HG02938 (cell line): ENCODE measurements around the gene RETREG2.
"Not testable (repeated sequence)": the region's sequence is repeated elsewhere in the genome, so short reads cannot be mapped to it uniquely, and the experiment has no call there.

Source experiments
- ATAC-seq: cut with Tn5 transposase; IDR thresholded peaks from one replicate; pipeline ENCODE4 v1.9.1; 2021; ENCODE audit warnings: mild to moderate bottlenecking, moderate library complexity; ENCODE audit not compliant: unreplicated experiment

Gene RETREG2

GRCh38 chr2:219186754-219187456 is 8.8 kb downstream of the RETREG2 start:
- no peak for ATAC-seq

GRCh38 chr2:219197388-219197787 is 19.3 kb downstream of the RETREG2 start:
- ATAC-seq: no peak

DNA sequence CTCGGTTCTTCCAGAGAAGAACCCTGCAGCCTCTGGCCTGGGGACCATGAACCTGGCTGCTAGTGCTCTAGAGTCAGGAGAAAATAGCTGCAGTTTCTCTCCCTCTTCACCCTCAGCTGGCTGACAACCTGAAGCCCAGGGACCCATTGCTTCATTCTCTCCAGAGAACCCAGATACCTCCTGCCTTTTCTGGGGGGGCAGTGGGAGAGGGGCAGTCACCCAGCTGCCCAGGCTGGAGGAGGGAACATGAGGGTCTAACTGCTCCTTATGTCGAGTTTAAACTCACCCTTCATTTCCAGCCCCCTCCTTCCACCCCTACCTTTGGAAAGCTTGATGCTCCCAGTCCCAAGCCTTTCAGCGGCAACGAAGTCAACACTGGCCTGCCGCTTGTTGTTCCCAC is 20.9 kb downstream of the RETREG2 start:
- ATAC-seq: no peak

GRCh38 chr2:219199470-219200211 is 21.6 kb downstream of the RETREG2 start:
- ATAC-seq: no peak

DNA sequence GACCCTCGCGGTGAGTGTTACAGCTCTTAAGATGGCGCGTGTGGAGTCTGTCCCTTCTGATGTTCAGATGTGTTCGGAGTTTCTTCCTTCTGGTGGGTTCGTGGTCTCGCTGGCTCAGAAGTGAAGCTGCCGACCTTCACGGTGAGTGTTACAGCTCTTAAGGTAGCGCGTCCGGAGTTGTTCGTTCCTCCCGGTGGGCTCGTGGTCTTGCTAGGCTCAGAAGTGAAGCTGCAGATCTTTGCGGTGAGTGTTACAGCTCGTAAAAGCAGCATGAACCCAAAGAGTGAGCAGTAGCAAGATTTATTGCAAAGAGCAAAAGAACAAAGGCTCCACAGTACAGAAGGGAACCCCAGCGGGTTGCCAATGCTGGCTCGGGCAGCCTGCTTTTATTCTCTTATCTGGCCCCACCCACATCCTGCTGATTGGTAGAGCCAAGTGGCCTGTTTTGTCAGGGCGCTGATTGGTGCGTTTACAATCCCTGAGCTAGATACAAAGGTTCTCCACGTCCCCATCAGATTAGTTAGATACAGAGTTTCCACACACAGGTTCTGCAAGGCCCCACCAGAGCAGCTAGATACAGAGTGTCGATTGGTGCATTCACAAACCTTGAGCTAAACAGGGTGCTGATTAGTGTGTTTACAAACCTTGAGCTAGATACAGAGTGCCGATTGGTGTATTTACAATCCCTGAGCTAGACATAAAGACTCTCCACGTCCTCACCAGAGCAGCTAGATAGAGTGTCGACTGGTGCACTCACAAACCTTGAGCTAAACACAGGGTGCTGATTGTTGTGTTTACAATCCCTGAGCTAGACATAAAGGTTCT is 22.6 kb downstream of the RETREG2 start:
- ATAC-seq: not testable (repeated sequence)

GRCh38 chr2:219201331-219201730 is 23.3 kb downstream of the RETREG2 start:
- not testable (repeated sequence) for ATAC-seq

- no peak for ATAC-seq
These were observed 26.5 kb downstream of the RETREG2 start for GRCh38 chr2:219204425-219205164.

DNA sequence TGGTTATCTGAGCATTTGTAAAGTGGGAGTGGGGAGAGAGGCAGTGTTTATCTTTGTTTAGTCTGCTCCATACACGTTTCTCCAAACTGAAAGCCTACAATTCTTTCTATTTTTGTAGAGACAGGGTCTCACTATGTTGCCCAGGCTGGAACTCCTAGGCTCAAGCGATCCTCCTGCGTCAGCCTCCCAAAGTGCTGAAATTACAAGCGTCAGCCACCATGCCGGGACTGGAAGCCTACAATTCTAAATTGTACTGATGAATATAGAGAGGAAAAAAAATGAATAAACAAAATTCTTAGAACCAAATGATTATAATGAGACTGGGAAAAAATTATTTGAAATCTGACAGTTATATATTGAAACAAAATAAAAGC is 27.1 kb downstream of the RETREG2 start:
- no peak for ATAC-seq

DNA sequence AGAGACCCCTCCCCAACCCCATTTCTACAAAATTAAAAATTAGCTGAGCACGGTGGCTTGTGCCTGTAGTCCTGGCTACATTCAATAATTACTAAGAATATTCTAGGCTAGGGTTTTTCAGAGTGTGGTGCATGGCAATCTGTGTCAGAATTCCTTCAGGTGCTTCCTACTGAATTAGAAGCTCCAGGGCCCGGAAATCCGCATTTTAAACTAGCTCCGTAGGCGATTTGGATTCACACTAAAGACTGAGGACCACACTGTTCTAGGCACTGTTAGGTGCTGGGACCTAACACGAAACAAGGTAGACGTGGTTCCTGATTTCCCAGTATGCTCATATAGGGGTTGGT is 27.9 kb downstream of the RETREG2 start:
- no peak for ATAC-seq

DNA sequence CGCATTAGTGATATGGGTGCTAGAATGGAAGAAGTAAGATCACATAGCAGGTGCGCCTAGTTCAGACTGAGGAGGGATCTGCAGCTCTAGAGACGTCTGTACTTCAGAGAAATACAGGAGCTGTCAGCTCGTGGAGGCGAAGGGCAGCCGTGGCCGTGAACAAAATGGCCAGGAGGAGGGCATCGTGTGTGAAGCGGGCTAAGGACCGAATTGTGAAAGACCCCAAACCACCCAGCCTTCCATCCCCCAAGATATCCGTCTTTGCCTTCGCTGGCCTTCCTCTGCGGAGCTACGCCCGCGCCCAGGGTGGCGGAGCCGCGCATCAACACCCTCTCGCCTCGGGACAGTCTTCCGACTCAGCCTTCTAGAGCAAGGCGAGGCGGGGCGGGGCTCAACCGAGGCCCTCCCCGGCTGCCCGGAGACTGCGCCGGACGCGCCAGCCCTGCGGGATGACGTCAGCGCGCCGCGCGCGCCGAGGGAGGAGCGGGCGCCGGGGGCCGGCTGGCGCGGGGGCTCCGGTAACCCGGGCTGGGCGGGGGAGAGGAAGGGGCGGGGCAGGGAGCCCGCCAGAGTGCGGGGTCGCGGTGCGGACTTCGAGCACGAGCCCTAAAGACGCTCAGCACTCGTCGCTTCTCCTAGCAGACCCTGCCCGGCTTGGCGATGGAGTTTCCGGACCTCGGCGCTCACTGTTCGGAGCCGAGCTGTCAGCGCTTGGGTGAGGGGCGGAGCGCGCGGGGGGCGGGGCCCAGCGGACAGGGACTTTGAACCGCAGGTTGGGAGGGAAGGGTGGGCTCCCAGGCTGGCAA is 28.5 kb downstream of the RETREG2 start, which contains the start of gene ZFAND2B:
Gene ZFAND2B, plus strand, starts transcription at position 455 of the 806 bp plus-strand sequence. Its CDS starts 206 bp downstream, at position 661.
- ATAC-seq: peak; percentile 94

- no peak for ATAC-seq
These were observed 29.2 kb downstream of the RETREG2 start for GRCh38 chr2:219207134-219207883.

DNA sequence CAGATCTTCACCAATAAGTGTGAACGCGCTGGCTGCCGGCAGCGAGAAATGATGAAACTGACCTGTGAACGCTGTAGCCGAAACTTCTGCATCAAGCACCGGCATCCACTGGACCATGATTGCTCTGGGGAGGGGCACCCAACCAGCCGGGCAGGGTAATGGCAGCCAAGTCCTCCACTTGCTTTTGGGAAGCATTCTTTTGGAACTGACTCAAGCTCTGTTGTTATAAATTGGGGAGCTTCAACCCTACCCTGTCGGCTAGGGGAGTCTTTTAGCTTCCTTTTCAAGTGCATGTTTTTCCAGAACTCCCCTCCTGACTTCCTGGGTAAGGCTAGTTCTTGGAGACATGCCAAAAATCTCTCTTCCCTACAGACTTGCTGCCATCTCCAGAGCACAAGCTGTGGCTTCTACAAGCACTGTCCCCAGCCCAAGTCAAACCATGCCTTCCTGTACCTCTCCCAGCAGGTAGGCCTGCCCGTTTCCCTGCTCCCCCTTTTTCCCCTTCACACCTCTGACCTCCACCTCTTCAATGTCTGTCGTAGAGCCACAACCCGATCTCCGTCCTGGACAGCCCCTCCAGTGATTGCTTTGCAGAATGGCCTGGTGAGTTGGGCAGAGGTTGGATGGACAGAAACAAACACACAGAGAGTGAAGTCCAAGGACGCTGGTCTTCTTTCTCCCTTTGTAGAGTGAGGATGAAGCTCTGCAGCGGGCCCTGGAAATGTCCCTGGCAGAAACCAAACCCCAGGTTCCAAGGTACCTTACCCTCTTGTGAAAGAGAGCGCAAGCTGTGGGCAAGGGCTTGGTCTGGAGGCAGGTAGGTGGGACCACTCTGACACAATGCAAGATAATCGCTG is 30.0 kb downstream of the RETREG2 start:
- no peak for ATAC-seq

DNA sequence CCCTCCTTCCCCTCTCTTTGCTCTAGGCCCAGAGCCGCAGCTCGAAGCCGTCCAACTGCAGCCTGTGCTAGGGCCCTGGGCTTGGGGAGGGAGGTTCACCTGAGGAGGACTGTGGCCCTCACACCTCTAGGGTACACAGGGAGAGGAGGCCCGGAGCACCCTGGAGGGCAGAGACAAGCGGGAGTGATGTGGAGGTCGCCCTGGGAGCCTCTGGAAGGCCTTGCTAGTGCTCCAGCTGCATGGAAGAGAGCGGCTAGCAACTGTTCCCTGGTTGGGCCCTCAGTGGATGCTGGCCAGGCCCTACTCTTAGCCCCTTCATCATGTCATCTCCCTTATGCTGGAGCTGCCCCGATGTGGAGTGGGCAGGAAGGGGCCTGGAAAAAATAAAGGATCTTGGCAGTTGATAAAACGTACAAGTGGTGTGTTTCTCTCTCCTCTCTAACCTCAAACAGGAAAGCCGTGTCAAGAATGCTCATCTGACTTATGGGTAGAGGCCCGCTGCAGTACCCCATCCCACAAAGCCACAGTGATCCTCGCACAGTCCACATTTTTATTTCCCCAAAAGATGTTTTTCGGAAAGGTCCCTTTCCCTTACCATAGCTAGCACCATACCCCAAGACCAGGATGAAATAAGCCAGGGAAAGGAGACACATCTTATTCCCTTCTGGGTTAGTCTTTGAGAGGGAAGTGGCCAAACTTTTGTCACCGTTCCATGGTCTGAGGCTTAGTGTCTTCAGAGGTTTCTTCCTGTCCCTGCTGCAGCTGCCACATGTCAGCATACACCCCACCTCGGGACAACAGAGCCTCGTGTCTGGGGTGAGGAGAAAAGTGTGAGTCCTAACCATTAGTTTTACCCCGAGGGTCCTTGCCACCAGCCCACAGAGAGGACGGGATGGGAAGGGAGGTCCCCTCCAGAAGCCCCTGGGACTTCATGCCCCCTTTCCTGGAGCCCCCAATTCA is 31.4 kb downstream of the RETREG2 start:
- no peak for ATAC-seq

DNA sequence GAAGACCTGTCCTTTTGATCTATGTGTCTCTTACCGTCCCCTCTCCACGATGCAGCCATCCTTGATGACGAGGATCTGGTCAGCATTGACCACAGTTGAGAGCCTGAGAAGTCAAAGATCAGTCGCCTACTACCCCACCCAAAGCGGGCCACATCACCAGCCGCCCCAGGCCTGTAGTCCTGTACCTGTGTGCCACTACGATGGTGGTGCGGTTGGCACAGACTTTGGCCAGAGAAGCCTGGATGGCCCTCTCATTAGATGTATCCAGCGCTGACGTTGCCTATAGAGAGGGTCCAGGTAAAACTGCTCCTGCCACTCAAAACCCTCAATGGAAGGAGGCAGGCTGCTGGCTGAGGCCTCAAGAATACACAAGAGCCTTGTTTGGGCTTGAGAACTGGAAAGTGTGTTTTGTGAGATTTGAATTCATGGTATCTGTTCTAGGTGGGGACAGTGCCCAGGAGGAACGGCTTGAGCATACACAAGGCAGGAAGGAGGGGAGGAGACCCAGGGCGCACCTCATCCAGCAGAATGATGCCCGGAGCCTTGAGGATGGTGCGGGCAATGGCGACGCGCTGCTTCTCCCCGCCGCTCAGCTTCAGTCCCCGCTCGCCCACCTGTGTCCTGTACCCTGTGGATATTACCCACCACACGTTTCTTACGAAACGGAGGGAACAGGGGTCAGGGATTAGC is 32.3 kb downstream of the RETREG2 start:
- no peak for ATAC-seq

GRCh38 chr2:219210886-219211362 is 32.8 kb downstream of the RETREG2 start:
- ATAC-seq: no peak

DNA sequence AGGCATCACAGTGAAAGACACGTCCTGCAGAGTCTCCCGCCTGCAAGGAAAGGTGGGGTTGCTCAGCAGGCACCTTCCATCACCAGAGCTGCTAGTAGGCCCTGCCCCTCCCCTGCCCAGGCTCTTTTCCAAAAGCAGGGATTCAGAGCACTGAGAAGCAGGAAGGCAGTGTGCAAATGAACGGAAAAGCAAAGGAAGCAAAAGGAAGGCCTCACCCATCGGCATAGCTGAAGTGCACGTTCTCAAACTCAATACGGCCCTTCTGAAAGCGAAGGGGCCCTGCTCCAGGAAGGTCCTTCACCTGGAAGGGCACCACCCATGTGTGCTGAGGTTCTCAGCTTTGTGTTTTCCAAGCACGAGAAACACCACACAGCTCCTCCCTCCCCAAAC is 34.9 kb downstream of the RETREG2 start:
- no peak for ATAC-seq
